GM04503 (cell line): ENCODE data around the gene FUT3.

Source experiments
- DNase-seq: peaks from one replicate; pipeline ENCODE4 v3.0.0-alpha.2; 2012; ENCODE audit warnings: low read depth

The FUT3 gene

DNA sequence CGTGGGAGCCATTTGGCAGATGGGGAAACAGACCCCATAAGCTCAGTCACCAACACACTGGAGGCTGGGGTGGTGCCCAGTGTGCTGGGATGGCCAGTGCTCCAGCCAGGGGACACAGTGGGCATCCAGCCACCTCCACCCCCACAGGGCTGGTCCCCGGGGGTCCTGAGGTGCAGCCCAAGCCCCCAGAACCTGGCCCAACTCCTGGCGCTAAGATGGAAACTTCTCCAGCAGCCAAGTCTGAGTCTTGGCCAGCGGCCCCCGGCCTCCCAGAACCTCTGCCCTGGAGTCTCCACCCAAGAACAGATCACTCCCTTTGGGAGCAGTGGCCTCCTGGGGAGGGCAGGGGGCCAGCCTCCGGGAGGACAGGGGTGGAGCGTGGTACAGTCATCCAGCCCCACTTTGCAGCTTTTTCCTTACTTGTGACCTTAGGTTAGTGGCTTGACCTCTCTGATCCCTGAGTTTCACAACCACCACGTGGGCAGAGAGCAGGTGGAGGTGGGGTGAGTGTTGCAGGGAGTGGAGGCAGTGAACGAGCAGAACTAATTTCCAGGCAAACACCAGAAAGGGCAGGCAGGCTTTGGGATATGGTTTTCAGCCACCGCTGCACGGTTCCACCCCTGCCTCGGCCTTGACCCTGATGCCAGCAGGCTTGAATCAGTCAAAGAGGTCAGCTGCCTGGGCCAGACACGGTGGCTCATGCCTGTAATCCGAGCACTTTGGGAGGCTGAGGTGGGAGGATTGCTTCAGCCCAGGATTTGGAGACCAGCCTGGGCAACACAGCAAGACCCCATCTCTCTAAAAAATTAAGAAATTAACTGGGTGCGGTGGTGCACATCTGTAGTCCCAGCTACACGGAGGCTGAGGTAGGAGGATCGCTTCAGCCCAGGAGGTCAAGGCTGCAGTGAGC is 50.6 kb downstream of the FUT3 start:
- DNase-seq, result no peak

DNA sequence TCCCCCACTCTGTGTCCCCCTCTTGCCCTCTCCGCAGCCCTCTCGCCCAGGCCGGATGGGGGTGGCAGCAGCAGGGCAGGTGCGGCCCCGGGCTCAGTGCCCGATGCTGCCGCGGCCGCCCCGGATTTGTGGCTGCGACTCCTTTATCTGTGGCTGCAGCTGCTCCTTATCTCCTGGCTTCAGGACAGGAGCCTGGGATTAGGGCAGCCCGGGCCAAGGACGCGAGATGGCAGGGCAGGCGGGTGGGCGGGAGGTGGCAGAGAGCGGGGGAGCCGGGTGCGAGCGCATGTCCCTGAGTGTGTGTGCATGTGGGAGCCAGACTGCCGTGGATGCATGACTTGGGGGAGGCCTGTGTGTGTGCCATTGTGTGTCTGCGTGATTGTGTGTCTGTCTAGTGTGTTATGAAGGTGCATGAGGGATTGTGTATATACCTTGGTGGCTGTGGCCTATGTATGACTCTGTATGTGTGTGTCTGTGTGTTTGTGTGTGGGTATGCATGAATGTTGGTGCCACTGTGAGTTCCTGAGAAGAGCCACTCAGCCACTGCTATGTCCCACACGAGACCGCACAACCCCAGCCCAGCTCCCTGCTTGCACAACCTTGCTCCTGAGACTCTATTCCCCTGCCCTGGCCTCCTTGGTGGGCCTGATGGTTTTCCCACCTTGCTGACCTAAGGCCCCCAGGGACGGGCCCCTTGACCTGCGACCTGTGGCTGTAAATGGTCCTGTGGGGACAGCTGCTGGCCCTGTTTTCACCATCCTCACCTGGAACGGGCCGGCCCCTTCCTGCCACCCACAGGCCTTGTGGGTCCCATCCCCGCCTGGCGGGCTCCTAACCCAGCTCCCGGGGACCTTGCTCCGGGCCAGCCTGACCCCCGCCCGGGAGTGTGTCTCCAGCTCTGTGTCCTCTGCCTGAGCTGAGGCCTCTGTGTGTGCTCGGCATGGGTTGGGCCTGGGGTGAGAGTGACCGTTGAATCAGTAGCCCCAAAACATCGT is 51.7 kb downstream of the FUT3 start:
- DNase-seq, result no peak

DNA sequence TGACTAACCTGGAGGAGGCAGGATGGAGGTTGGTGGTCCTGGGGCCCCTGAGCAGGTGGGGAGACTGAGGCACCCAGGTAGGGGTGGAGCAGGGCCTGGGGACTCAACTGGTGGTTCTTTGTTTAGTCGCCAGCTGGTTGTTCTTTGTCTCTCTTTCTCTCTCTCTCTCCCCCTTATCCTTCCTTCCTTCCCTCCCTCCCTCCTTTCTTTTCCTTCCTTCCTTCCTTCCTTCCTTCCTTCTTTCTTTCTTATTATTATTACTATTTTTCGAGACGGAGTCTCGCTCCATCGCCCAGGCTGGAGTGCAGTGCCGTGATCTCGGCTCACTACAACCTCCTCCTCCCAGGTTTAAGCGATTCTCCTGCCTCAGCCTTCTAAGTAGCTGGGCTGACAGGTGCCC is 53.0 kb downstream of the FUT3 start:
- no peak for DNase-seq

DNA sequence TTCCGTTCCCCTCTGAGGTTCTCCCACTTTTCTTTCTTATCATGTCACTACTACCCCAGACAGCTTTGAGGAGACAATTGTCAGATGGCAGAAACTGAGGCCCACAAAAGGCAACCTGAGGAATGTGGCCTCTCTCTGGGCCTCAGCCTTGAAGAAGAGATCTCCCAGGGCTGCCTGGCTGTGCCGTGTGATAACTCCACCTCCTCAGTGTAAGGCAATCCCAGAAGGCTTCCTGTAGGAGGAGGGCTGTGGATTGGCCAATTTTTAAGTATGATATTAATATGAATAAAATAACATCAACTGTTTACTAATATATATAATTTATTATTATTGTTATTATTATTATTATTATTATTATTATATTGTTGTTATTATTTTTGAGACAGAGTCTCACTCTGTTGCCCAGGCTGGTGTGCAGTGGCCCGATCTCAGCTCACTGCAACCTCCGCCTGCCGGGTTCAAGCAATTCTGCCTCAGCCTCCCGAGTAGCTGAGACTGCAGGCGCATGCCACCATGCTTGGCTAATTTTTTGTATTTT is 55.8 kb downstream of the FUT3 start:
- DNase-seq, result no peak

DNA sequence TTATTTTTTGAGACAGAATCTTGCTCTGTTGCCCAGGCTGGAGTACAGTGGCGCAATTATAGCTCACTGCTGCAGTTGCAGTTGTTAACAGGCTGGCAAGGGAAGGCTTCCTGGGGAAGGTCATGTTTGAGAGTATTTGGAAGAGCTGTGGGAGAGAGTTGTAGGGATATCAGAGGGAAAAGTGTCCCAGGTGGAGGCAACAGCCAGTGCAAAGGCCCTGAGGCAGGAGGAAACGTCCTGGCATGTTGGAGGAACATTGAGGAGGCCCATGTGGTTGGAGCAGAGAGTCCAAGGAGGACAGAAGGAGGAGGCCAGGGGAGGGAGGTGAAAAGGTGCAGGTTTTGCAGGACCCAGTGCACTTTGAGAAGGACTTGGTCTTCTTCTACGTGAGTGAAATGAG is 58.1 kb downstream of the FUT3 start:
- DNase-seq, result no peak
